Measurements from ENCODE around the gene FOCAD.
A peak's percentile ranks its signal among the peaks of the same experiment; 100 is the strongest.

Gene FOCAD

DNA sequence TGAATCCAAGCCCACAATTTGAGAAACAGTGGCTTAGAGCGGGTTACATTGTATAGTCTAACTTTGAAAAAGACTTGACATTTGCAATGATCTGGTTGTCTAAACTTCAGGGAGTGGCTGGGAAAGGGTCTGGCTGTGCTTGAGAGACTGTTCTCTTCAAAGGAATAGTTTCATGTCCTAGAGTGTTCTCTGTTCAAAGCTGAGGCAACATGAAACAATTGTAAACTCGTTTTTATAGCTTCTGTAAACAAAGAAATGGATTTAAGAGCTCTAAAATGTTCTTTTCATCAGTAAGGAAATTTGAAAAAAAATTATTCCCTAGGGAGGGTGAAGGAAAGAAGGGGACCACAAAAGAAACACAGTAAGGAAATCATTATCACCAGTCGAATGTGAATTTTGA is 41.6 kb downstream of the FOCAD start:
- no peak for TF ChIP-seq TCF12 (IDR thresholded peaks at IDR 0.05; ENCODE audit: low read depth)
- TF ChIP-seq TEAD4 (IDR thresholded peaks at IDR 0.05) = no peak
- TF ChIP-seq NFIC (IDR thresholded peaks at IDR 0.05) = no peak
- TF ChIP-seq EP300 (IDR thresholded peaks at IDR 0.05; ENCODE audit: borderline replicate concordance) = no peak
- TF ChIP-seq ZBTB7A (IDR thresholded peaks at IDR 0.05; ENCODE audit: low read depth) = no peak
- TF ChIP-seq, protein P1, sequence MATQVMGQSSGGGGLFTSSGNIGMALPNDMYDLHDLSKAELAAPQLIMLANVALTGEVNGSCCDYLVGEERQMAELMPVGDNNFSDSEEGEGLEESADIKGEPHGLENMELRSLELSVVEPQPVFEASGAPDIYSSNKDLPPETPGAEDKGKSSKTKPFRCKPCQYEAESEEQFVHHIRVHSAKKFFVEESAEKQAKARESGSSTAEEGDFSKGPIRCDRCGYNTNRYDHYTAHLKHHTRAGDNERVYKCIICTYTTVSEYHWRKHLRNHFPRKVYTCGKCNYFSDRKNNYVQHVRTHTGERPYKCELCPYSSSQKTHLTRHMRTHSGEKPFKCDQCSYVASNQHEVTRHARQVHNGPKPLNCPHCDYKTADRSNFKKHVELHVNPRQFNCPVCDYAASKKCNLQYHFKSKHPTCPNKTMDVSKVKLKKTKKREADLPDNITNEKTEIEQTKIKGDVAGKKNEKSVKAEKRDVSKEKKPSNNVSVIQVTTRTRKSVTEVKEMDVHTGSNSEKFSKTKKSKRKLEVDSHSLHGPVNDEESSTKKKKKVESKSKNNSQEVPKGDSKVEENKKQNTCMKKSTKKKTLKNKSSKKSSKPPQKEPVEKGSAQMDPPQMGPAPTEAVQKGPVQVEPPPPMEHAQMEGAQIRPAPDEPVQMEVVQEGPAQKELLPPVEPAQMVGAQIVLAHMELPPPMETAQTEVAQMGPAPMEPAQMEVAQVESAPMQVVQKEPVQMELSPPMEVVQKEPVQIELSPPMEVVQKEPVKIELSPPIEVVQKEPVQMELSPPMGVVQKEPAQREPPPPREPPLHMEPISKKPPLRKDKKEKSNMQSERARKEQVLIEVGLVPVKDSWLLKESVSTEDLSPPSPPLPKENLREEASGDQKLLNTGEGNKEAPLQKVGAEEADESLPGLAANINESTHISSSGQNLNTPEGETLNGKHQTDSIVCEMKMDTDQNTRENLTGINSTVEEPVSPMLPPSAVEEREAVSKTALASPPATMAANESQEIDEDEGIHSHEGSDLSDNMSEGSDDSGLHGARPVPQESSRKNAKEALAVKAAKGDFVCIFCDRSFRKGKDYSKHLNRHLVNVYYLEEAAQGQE (IDR thresholded peaks at IDR 0.05; ENCODE audit: low read depth) = no peak
- no peak for TF ChIP-seq CEBPB (IDR thresholded peaks at IDR 0.05)
- TF ChIP-seq, protein P2, sequence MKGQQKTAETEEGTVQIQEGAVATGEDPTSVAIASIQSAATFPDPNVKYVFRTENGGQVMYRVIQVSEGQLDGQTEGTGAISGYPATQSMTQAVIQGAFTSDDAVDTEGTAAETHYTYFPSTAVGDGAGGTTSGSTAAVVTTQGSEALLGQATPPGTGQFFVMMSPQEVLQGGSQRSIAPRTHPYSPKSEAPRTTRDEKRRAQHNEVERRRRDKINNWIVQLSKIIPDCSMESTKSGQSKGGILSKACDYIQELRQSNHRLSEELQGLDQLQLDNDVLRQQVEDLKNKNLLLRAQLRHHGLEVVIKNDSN (IDR thresholded peaks at IDR 0.05) = no peak
- no peak for TF ChIP-seq FOXM1 (IDR thresholded peaks at IDR 0.05; ENCODE audit: borderline replicate concordance, low read depth)
- TF ChIP-seq EGR1 (IDR thresholded peaks at IDR 0.05) = no peak
- no peak for TF ChIP-seq TAF1 (IDR thresholded peaks at IDR 0.05; ENCODE audit: low read depth)
- no peak for TF ChIP-seq CREB1 (IDR thresholded peaks at IDR 0.05; ENCODE audit: low read depth)
- no peak for TF ChIP-seq RAD21 (IDR thresholded peaks at IDR 0.05; ENCODE audit: low read depth)
- TF ChIP-seq, protein P3, sequence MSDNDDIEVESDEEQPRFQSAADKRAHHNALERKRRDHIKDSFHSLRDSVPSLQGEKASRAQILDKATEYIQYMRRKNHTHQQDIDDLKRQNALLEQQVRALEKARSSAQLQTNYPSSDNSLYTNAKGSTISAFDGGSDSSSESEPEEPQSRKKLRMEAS (IDR thresholded peaks at IDR 0.05) = no peak
- TF ChIP-seq YY1 (IDR thresholded peaks at IDR 0.05; ENCODE audit: low read depth) = no peak

DNA sequence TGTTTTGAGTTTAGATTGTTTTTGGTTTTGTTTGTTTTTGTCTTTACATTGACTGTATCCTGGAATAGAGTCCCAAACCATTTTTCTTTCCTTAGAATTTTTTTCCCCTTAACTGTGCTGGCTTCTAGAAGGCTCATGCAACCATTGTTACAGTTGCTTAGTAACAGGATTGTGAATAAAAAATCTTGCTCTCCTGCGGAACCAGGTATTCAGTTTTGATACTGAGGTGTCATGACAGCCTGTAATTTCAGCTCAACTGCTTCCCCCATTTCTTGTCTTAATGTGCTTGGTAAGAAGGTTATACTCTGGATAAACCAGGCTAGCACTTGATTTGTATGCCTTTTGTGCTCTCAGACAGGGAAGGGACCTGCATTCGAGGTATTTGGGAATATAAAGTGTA is 42.1 kb downstream of the FOCAD start:
- TF ChIP-seq NFIC (IDR thresholded peaks at IDR 0.05) (no peak), FOXM1 (IDR thresholded peaks at IDR 0.05; ENCODE audit: borderline replicate concordance, low read depth) (no peak), CREB1 (IDR thresholded peaks at IDR 0.05; ENCODE audit: low read depth) (no peak), TAF1 (IDR thresholded peaks at IDR 0.05; ENCODE audit: low read depth) (no peak), YY1 (IDR thresholded peaks at IDR 0.05; ENCODE audit: low read depth) (no peak), ZBTB7A (IDR thresholded peaks at IDR 0.05; ENCODE audit: low read depth) (no peak), RAD21 (IDR thresholded peaks at IDR 0.05; ENCODE audit: low read depth) (no peak), CEBPB (IDR thresholded peaks at IDR 0.05) (no peak), EGR1 (IDR thresholded peaks at IDR 0.05) (no peak), TCF12 (IDR thresholded peaks at IDR 0.05; ENCODE audit: low read depth) (no peak), EP300 (IDR thresholded peaks at IDR 0.05; ENCODE audit: borderline replicate concordance) (no peak), TEAD4 (IDR thresholded peaks at IDR 0.05) (no peak)
- TF ChIP-seq, protein P1 (IDR thresholded peaks at IDR 0.05; ENCODE audit: low read depth) = no peak
- TF ChIP-seq, protein P3 (IDR thresholded peaks at IDR 0.05) = no peak
- TF ChIP-seq, protein P2 (IDR thresholded peaks at IDR 0.05) = no peak

DNA sequence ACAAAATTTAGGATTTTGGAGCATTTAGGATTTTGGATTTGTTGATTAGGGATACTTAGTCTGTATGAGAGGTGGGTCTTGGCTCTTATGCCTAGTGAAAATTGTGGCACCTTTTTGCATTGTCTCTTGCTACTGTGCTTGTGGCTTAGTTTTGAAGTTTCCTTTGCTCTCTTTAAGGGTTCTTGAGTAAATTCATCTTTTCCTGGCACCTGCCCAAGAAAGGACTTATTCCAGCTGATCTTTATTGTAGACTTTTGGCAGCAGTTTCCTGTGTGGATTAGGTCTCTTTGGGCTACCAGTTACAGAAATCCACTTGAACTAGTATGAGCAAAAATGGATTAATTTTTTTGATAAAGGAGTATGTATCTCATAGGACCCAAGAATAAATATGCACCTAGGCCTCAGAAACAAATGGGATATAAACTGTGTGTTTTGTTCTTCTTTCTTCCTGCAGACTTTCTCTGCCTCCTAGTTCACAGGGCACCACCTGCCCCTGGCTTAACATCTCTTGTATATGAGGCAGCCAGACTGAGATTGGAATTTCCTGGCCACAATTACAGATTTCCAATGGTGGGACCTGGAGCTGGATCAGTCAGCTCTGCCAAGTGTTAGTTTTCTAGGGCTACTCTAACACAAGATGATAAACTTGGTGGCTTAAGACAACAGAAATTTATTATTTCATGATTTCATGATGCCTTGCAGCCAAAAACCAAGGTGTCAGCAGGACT is 44.6 kb downstream of the FOCAD start:
- no peak for TF ChIP-seq EP300 (IDR thresholded peaks at IDR 0.05; ENCODE audit: borderline replicate concordance)
- peak; percentile 60 for TF ChIP-seq NFIC (IDR thresholded peaks at IDR 0.05)

DNA sequence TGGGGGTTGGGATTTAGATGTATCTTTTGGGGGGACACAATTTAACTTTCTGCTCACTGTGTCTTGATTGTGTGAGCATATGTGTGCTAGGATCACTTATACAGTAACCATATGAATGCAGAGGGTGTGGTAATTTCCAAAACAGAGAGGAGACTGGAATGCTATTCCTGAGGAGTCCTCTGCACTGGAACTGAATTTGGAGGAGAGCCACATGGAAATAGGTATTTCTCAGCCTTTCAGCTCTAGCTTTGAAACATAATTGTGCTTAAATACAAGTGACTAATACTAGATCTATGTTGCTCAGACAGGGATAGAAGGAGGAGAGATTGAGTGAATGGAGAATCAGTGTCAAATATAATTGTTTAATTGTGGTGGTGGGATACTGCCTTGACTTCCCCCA is 45.5 kb downstream of the FOCAD start:
- TF ChIP-seq TCF12 (IDR thresholded peaks at IDR 0.05; ENCODE audit: low read depth) (no peak), TEAD4 (IDR thresholded peaks at IDR 0.05) (no peak), CEBPB (IDR thresholded peaks at IDR 0.05) (no peak), FOXM1 (IDR thresholded peaks at IDR 0.05; ENCODE audit: borderline replicate concordance, low read depth) (no peak), EP300 (IDR thresholded peaks at IDR 0.05; ENCODE audit: borderline replicate concordance) (no peak)
- TF ChIP-seq, protein P1 (IDR thresholded peaks at IDR 0.05; ENCODE audit: low read depth) = no peak
- TF ChIP-seq, protein P2 (IDR thresholded peaks at IDR 0.05) = no peak

Data from Ishikawa (cell line).